GM19239 (cell line): ENCODE measurements around the gene LY6G5B.

Source experiments
- DNase-seq: peaks from one replicate; pipeline ENCODE4 v3.0.0; 2011; ENCODE audit warnings: low spot score; ENCODE audit not compliant: insufficient read length
- FAIRE-seq: peaks from 2 replicates; lab custom pipeline; 2011; peaks lifted over from hg19 to GRCh38; lab: Jason Lieb, UNC

The LY6G5B gene

GRCh38 chr6:31669676-31670075 is at the start of gene LY6G5B:
TSS of gene LY6G5B (plus strand) at chr6:31669976. CDS start at chr6:31670951, 975 bp downstream.
- no peak for DNase-seq
- no peak for FAIRE-seq

DNA sequence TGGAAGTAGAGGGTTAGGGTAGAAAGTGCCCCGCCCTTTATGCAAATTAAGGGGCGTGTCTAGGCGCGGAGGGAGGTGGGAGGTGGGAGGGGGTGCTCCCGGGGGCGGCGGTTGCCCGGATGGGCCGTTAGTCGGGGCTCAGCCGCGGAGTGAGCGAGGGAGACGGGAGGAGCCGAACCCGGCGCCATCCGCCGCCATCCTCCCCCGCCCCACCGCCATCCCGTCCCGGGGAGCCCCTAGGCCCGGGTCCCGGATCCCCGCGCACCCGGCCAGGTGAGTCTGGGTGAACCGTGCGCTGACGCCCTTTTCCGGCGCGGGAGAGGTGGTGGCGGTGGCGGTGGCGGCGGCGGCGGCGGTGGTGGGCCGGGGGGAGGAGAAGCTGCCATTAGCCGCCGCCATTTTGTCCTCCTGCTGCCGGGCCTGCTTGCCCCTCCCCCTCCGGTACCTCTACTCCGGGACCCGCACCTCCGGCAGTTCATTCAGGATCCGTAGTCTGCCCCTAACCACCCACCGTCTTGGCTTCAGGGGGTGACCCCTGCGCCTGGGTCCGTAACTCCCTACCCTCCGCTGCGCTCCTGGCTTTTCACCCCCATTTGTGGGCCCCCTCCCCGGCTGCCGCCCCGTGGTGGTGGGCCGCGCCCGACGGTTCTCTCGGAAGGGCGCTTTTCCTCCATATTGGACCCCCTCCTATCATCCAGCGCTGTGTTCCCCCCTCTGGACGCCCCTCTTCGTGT is 49.0 kb upstream of the LY6G5B start, which contains the start of gene PRRC2A:
PRRC2A (plus strand) TSS at position 130 of the 734 bp plus-strand sequence. CDS start 2,075 bp downstream, outside the sequence.
- no peak for FAIRE-seq
- DNase-seq: peak; percentile 50

DNA sequence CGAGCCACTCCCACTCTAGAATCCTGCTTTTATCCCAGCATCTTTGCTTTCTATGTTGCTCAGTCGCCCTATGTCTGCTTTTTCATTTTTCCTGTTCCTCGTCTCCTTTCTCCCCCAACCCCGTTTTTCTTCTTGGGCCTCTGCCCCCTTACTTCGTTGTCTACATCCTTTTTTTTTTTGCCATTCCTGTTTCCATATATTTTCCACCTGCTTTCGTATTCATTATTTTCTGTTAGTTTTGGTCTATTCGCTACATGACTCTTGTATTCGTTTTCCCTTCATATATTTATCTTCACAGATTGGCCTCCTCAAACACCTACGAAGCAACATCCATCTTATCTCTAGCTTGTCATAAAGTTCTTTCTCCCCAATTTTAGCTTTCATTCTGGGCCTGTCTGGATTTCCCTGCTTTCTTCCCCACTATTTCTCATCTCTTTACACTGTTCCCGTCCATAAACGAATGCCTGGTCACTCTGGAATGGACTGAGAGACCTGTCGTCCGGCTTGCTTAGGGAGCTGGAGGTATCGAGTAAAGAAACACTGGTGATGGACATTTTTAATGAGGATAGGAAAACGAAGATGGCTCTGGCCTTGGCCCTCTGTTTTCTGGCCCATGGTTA is 48.3 kb upstream of the LY6G5B start:
- peak; percentile 11 for FAIRE-seq
- DNase-seq: no peak

DNA sequence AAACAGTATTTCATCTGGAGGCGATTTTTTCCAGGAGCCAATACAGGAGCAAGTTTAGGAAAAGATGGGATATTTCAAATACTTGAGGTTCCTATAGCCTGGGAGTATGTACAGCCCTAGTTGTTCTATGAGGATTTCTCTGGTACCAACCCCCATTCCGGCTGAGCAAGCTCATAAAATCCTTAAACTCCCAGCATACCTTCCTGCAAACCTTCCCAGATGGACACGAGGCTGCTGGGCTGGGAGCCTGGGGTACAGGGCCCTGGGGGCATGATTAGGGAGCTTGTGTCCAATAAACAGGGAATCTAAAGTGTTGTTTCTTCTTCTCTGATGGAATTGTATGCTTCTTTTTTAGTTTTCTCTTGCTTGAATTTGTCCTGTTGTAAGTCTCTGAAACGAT is 47.8 kb upstream of the LY6G5B start:
- FAIRE-seq: no peak
- DNase-seq: no peak

- FAIRE-seq (no peak), DNase-seq (no peak)
These were observed 47.1 kb upstream of the LY6G5B start for GRCh38 chr6:31622684-31623091.

DNA sequence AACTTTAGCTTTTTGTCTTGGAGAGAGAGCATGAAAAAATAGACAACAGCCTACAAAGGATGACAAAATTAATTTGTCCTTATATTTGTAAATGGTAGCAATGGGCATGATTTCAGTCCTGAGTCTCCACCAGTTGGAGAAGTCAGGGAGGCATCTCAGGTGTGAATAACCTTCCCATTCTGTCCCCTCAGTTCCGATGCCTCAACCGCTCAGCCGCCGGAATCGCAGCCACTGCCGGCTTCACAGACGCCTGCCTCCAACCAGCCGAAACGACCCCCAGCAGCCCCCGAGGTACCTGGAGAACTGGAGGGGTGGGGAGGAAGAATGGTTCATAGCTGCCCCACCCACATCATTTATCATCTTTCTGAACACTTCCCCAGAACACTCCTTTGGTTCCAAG is 45.7 kb upstream of the LY6G5B start:
- FAIRE-seq: no peak
- no peak for DNase-seq

DNA sequence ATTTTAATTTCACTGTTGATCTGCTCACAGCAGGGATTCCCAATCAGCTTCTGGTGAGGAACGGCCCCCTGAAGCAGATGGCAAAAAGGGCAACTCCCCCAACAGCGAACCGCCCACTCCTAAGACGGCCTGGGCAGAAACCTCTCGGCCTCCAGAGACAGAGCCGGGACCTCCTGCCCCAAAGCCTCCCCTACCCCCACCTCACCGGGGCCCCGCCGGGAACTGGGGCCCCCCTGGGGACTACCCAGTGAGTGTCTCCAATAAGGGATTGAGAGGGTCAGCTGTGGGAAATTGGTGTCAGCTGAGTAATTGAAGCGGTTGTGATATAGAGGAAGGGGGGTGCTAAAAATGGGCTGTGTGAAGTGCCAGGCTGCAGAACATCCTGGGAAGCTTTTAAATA is 42.8 kb upstream of the LY6G5B start:
- FAIRE-seq: no peak
- no peak for DNase-seq

- DNase-seq (no peak), FAIRE-seq (no peak)
These were observed 42.0 kb upstream of the LY6G5B start for GRCh38 chr6:31627690-31628287.

GRCh38 chr6:31629014-31629413 is 40.8 kb upstream of the LY6G5B start:
- FAIRE-seq (no peak), DNase-seq (no peak)

DNA sequence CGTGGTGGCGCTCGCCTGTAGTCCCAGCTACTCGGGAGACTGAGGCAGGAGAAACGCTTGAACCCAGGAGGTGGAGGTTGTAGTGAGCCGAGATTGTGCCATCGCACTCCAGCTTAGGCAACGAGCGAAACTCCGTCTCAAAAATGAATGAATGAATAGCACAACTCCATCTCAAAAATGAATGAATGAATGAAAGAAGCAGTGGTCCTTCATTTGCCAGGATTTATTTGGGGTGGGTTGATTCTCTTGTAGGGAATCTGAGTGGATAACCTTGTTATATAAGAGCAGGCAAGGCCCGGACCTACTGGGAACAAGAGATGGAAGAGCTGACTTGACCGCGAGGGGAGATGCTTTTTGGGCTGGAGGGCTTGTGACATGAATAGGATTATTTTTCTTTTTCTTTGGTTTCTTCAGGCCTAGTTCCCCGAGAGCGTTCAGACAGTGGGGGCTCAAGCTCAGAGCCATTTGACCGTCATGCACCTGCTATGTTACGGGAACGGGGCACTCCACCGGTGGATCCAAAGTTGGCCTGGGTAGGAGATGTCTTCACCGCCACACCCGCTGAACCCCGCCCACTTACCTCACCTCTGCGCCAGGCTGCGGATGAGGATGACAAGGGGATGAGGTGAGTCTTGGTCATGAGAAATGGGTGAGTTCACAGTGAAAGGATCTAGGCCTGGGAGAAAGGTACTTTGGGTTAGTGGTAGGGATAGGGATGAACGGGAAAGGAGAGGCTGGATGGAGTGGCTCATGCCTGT is 39.4 kb upstream of the LY6G5B start:
- FAIRE-seq (no peak), DNase-seq (no peak)

- no peak for FAIRE-seq
- DNase-seq: no peak
These were observed 38.6 kb upstream of the LY6G5B start for GRCh38 chr6:31631209-31631608.

- no peak for DNase-seq
- FAIRE-seq: no peak
These were observed 38.0 kb upstream of the LY6G5B start for GRCh38 chr6:31631681-31632278.

GRCh38 chr6:31632279-31632946 is 37.4 kb upstream of the LY6G5B start:
- DNase-seq (no peak), FAIRE-seq (no peak)

DNA sequence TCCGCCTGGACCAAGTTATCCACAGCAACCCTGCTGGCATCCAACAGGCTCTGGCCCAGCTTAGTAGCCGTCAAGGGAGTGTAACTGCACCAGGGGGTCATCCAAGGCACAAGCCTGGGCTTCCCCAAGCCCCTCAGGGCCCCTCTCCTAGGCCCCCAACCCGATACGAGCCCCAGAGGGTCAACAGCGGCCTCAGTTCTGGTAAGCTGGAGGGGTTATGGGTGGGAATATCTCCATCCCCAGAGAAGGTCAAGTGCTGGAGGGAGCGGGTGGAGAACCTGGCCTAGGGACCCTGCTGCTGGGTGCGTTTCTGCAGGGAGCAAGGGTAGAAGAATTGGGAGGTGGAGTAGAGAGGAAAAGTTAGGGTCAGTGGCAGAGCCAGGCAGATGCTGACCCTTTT is 36.3 kb upstream of the LY6G5B start:
- no peak for FAIRE-seq
- no peak for DNase-seq

DNA sequence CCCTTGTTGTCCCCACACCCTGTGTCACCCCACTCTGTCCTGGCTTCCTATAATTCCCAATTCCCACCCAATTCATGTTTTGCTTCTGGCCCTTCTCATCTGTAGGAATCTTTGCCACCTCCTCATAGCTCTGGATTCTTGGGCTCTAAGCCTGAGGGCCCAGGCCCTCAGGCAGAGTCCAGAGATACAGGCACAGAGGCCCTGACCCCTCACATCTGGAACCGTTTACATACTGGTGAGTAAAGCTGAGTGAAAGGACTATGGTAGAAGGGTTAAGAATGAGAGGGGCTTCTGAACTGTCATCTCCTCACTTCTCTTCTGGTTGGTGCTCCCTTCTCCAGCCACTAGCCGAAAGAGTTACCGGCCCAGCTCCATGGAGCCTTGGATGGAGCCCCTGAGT is 35.6 kb upstream of the LY6G5B start:
- FAIRE-seq: no peak

GRCh38 chr6:31634969-31635575 is 34.7 kb upstream of the LY6G5B start:
- no peak for DNase-seq
- no peak for FAIRE-seq

More for the DNA sequence above, 35.6 kb upstream of the LY6G5B start:
- DNase-seq: no peak

GRCh38 chr6:31636698-31637596 is 32.8 kb upstream of the LY6G5B start:
- no peak for FAIRE-seq

DNA sequence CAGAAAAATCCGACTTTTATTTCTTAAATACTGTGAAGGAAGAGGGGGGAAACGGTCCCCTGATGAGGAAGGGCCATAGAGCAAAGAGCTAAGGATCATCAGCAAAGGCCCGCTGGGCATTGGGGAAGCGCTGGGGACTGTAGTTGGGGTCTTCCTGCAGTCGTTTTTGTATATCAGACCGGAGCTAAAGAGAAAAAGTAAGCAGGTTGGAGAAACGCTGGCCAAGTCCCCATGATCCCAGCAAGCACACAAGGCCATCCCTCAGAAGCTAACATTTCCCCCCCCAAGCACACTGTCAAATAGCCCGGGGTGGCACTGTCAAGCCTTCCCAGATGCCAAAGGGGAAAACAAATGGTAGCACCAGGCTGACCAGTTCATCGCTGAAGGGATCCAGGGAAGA is 30.7 kb upstream of the LY6G5B start:
- no peak for FAIRE-seq
- no peak for DNase-seq

More at GRCh38 chr6:31636698-31637596, 32.8 kb upstream of the LY6G5B start:
- DNase-seq: no peak
